Caco-2 (cell line): Measurements from ENCODE around the gene RNF114. TPM values are rescaled to one million over a fixed set of nuclear protein-coding genes. Genes with fewer than 3 reads are reported as not detected.

Experiments used
- BruUV-seq: library from RNA; stranded (reverse); fragments of 400-500 nt; replicated peaks from 2 replicates; lab custom pipeline; 2021; lab: Mats Ljungman, UMichigan
- CTCF ChIA-PET: fragments of 300-600 bp; sonication (Branson Sonifier 250); formaldehyde crosslinking; loops from one replicate; lab custom pipeline; 2022; ENCODE audit warnings: antibody characterized with exemption; lab: Charles Lee
- POLR2A ChIA-PET: fragments of 300-600 bp; sonication (Branson Sonifier 250); formaldehyde crosslinking; loops from one replicate; lab custom pipeline; 2022; ENCODE audit warnings: antibody characterized with exemption; lab: Charles Lee
- DNase-seq, 2 experiments: peaks; one replicate each; pipeline versions ENCODE4 v3.0.0 to v3.0.0-alpha.2; 2020 to 2022
- H3K27me3 ChIP-seq: replicated peaks from 2 replicates; pipeline ENCODE4 v1.6.0; 2011; ENCODE audit warnings: low read length; ENCODE audit not compliant: control insufficient read depth, insufficient read depth
- H3K36me3 ChIP-seq: 2 replicates; pipeline ENCODE4 v1.5.1; 2011; ENCODE audit warnings: low read length; ENCODE audit not compliant: control insufficient read depth, insufficient read depth
- H3K4me1 ChIP-seq: fragments of 250-450 bp; sonication (Bioruptor Pico); 2 replicates; pipeline ENCODE4 v1.5.1; 2020; ENCODE audit warnings: mild to moderate bottlenecking
- H3K4me3 ChIP-seq: 2 replicates; pipeline ENCODE4 v1.5.1; 2011; ENCODE audit warnings: low read depth, mild to moderate bottlenecking, control low read depth, low read length
- H3K9me3 ChIP-seq: fragments of 250-450 bp; sonication (Bioruptor Pico); 2 replicates; pipeline ENCODE4 v1.5.1; 2020; ENCODE audit warnings: mild to moderate bottlenecking, moderate library complexity
- H3K27ac Mint-ChIP-seq: one replicate; pipeline ENCODE4 v1.8.0; 2022; ENCODE audit warnings: mixed read lengths; ENCODE audit not compliant: unreplicated experiment
- H3K27me3 Mint-ChIP-seq: one replicate; pipeline ENCODE4 v1.8.0; 2022; ENCODE audit warnings: mixed read lengths; ENCODE audit not compliant: insufficient read depth, unreplicated experiment
- H3K36me3 Mint-ChIP-seq: one replicate; pipeline ENCODE4 v1.8.0; 2022; ENCODE audit warnings: mild to moderate bottlenecking, mixed read lengths; ENCODE audit not compliant: insufficient read depth, unreplicated experiment
- H3K4me1 Mint-ChIP-seq: one replicate; pipeline ENCODE4 v1.8.0; 2022; ENCODE audit warnings: low read depth, mixed read lengths; ENCODE audit not compliant: unreplicated experiment
- H3K4me3 Mint-ChIP-seq: one replicate; pipeline ENCODE4 v1.8.0; 2022; ENCODE audit warnings: mild to moderate bottlenecking, moderate library complexity, mixed read lengths; ENCODE audit not compliant: unreplicated experiment
- H3K9me3 Mint-ChIP-seq: one replicate; pipeline ENCODE4 v1.8.0; 2022; ENCODE audit warnings: mixed read lengths; ENCODE audit not compliant: unreplicated experiment
- intact Hi-C: fragments of 100-400 bp; cut with micrococcal nuclease; formaldehyde crosslinking; loops from one replicate; pipeline ENCODE4 v1.10.0; 2022; ENCODE audit not compliant: unreplicated experiment
- total RNA-seq: library from RNA; stranded (reverse); gene quantifications from 2 replicates; pipeline ENCODE4 v1.2.3, GENCODE V29; 2022
- TF ChIP-seq, protein P1 (sequence below), 2 experiments: fragments of 200-600 bp in 1 of 2; IDR thresholded peaks; 1 replicate in 1 of 2; 2 replicates in 1 of 2; pipeline versions ENCODE4 v1.5.1 to v1.8.0; 2011 to 2022; ENCODE audit warnings: antibody characterized with exemption in 1 of 2, control low read depth in 1 of 2, inconsistent platforms in 1 of 2, low read depth in 1 of 2, low read length in 1 of 2, mild to moderate bottlenecking in 1 of 2, moderate library complexity in 1 of 2; ENCODE audit not compliant: insufficient read depth in 1 of 2, severe bottlenecking in 1 of 2, unreplicated experiment in 1 of 2

Gene RNF114
- total RNA-seq, 1 experiment from 2014 or later, result 154 TPM

DNA sequence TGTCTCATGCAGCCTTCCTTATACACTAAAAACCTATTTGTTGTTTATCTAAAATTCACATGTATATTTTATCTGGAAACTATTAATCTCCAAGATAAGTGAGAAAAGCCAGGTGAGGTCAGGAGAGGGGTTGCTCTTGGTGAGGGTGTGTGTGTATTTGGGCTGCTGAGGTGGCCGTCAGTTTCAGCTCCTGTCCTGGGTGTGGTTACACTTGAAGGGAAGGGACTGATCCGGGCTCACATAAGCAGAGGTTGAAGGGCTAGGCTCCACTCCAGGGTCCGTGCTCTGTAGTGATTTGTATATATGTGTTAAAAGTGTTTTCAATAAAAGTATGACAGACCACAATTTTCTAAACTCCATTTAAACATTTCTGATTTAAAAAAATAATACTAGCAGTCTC lies 33.0 kb downstream of the RNF114 start:
- ChIA-PET CTCF (interaction anchor here (1.6 kb wide), 1 partner anchor 102 kb away, joined by 14 read pairs; no protein-coding TSS in a partner anchor), POLR2A (no interaction called here)
- Histone ChIP-seq H3K36me3 (no peaks in the 10 kb centered on the region), H3K27me3 (no peaks in the 10 kb centered on the region), H3K4me1 (peaks cover 57% of the 10 kb centered on the region), H3K4me3 (no peak overlapping the region), H3K9me3 (no peaks in the 10 kb centered on the region)
- no TSS peak for BruUV-seq
- H3K9me3 Mint-ChIP-seq, result no peaks in the 10 kb centered on the region
- no peak for DNase-seq
- no peaks in the 10 kb centered on the region for H3K27me3 Mint-ChIP-seq
- H3K27ac Mint-ChIP-seq, result peak overlapping the region; percentile 51
- H3K4me1 Mint-ChIP-seq, result peaks cover 38% of the 10 kb centered on the region
- TF ChIP-seq, protein P1, sequence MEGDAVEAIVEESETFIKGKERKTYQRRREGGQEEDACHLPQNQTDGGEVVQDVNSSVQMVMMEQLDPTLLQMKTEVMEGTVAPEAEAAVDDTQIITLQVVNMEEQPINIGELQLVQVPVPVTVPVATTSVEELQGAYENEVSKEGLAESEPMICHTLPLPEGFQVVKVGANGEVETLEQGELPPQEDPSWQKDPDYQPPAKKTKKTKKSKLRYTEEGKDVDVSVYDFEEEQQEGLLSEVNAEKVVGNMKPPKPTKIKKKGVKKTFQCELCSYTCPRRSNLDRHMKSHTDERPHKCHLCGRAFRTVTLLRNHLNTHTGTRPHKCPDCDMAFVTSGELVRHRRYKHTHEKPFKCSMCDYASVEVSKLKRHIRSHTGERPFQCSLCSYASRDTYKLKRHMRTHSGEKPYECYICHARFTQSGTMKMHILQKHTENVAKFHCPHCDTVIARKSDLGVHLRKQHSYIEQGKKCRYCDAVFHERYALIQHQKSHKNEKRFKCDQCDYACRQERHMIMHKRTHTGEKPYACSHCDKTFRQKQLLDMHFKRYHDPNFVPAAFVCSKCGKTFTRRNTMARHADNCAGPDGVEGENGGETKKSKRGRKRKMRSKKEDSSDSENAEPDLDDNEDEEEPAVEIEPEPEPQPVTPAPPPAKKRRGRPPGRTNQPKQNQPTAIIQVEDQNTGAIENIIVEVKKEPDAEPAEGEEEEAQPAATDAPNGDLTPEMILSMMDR (IDR thresholded peaks at IDR 0.05; ENCODE audit: insufficient read depth in 1 of 2, low read depth in 1 of 2, low read length in 1 of 2, severe bottlenecking in 1 of 2, unreplicated experiment in 1 of 2), result no peak
- peaks cover 9% of the 10 kb centered on the region for H3K36me3 Mint-ChIP-seq
- intact Hi-C loops, result no loop called here
- H3K4me3 Mint-ChIP-seq, result no peak overlapping the region

DNA sequence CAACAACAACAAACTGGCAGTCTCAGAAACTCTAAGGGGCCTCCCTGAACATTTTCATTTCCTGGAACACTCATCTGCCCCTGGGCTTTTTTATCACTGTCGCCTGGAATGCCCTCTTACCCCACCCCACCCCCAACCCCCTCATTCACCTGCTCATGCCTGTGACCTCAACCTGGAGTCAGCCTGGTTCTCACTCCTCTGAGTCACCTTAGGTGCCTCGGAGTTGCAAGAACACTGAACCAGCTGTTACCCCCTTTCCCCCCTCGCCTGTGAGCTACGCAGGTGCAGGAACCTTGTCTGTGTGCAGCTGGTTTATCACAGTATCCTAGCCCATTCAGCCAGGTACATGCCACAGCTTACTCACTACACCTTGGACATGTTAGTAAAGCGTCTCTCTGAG lies 33.7 kb downstream of the RNF114 start:
- H3K4me1 ChIP-seq, result peaks cover 55% of the 10 kb centered on the region
- Mint-ChIP-seq H3K27me3 (no peaks in the 10 kb centered on the region), H3K4me1 (peaks cover 38% of the 10 kb centered on the region), H3K9me3 (no peaks in the 10 kb centered on the region), H3K36me3 (peaks cover 8% of the 10 kb centered on the region), H3K27ac (peak overlapping the region; percentile 63), H3K4me3 (no peak overlapping the region)
- H3K4me3 ChIP-seq, result no peak overlapping the region
- ChIA-PET CTCF (interaction anchor here (0.5 to 1.7 kb wide), 3 partner anchors 9 to 294 kb away, joined by 3 to 18 read pairs (median 14); no protein-coding TSS in a partner anchor), POLR2A (no interaction called here)
- intact Hi-C loops, result no loop called here
- TF ChIP-seq, protein P1 (IDR thresholded peaks at IDR 0.05; ENCODE audit: insufficient read depth in 1 of 2, low read depth in 1 of 2, low read length in 1 of 2, severe bottlenecking in 1 of 2, unreplicated experiment in 1 of 2), result no peak
- no peaks in the 10 kb centered on the region for H3K27me3 ChIP-seq
- peak; percentile 71 to 85 for DNase-seq
- H3K36me3 ChIP-seq, result no peaks in the 10 kb centered on the region
- no peaks in the 10 kb centered on the region for H3K9me3 ChIP-seq
- no TSS peak for BruUV-seq

DNA sequence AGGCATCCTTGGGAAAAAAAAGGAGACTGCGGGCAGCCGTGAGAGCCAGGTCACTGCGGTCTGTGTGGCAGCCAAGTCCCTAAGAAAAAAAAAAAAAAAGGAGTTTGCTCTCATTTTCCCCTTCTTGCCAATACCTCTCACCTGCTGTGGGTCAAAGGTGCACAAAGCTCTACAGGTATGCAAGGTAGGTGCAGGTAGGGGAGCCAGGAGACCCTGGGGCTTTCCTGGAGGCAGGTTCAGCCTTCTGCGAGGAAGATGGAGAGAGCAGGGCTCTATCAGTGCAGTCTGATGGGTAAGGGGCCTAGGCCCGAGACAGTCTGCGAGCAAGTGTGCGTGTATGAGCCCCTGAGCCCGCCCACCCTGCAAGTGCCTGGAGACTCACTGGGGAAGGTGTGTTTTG lies 34.3 kb downstream of the RNF114 start:
- no peak overlapping the region for H3K4me3 ChIP-seq
- no peaks in the 10 kb centered on the region for H3K36me3 ChIP-seq
- peaks cover 38% of the 10 kb centered on the region for H3K4me1 Mint-ChIP-seq
- H3K9me3 ChIP-seq, result no peaks in the 10 kb centered on the region
- intact Hi-C loops, result no loop called here
- H3K4me1 ChIP-seq, result peaks cover 49% of the 10 kb centered on the region
- no peaks in the 10 kb centered on the region for H3K9me3 Mint-ChIP-seq
- TF ChIP-seq, protein P1 (IDR thresholded peaks at IDR 0.05; ENCODE audit: insufficient read depth in 1 of 2, low read depth in 1 of 2, low read length in 1 of 2, severe bottlenecking in 1 of 2, unreplicated experiment in 1 of 2), result no peak
- POLR2A ChIA-PET, result interaction anchor here (0.7 kb wide), 1 partner anchor 23 kb away, joined by 3 read pairs; no protein-coding TSS in a partner anchor
- no TSS peak for BruUV-seq
- no peak for DNase-seq
- H3K27me3 Mint-ChIP-seq, result no peaks in the 10 kb centered on the region
- CTCF ChIA-PET, result interaction anchor here (0.5 to 1.7 kb wide), 3 partner anchors 8 to 294 kb away, joined by 3 to 18 read pairs (median 14); no protein-coding TSS in a partner anchor
- peaks cover 8% of the 10 kb centered on the region for H3K36me3 Mint-ChIP-seq
- peak overlapping the region; percentile 63 for H3K27ac Mint-ChIP-seq
- H3K27me3 ChIP-seq, result no peaks in the 10 kb centered on the region
- no peak overlapping the region for H3K4me3 Mint-ChIP-seq
